IPS-NIHi11 (cell line): Measurements from ENCODE around the gene BTBD7.

Source experiments
- DNase-seq: peaks from one replicate; pipeline ENCODE4 v3.0.0; 2012; ENCODE audit warnings: mixed read lengths, low spot score

The BTBD7 gene

DNA sequence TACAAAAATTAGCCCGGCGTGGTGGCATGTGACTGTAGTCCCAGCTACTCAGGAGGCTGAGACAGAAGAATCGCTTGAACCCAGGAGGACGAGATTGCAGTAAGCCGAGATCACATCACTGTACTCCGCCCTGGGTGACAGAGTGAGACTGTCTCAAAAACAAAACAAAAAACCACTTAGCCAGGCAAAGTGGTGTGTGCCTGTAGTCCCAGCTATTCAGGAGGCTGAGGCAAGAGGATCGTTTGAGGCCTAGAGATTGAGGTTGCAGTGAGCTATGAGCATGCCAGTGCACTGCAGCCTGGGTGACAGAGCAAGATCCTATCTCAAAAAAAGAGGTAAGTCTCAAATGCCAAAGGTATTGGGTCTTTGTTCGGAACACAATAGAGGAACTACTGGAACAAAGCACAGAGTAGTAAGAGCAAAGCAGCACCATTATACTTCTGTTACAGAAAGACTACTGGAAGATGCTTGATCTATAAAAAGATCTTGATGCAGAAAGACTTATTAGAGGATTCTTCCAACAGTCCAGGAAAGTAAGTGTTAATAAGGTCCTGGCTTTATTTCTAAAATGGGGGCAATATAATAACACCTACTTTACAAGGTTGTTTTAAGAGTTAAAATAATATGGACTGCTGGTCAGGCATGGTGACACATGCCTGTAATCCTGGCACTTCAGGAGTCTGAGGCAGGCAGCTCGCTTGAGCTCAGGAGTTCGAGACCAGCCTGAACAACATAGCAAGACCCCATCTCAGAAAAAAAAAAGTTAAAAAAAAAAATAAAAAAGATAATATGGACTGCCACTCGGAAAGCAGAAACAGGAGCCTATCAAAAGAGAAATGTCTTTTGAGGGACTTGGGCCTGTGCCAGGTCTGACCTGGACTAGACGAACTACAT is 29.9 kb downstream of the BTBD7 start:
- no peak for DNase-seq

DNA sequence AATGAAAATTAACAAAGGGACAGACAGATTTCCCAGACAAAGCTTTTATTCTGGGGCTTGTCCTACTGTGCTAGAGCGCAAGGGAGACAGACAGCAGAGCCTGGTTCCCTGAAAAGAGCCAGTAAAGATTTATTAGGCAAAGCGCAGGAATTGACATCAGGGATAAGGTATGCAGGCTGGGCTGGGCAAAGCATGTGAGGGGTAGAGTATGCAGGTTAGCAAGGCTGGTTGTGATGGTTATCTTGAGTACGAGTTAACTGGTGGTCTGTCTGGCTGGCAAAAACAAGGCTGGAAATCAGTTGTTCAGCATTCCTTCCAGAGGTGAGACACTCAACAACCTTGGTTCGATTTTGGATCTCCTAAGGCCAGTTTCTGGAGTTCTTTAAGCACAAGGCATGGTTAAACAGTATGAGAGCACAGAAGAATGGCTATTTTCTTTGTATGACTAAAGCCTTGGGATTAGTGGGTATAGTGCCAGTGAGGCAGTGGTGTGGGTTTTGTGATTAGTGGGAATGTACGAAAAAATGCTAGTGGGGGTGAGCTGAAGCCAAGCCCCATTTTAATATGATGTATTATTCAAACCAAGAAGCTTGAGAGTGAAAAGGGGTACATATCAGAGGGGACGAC is 30.9 kb downstream of the BTBD7 start:
- DNase-seq = peak; percentile 32

DNA sequence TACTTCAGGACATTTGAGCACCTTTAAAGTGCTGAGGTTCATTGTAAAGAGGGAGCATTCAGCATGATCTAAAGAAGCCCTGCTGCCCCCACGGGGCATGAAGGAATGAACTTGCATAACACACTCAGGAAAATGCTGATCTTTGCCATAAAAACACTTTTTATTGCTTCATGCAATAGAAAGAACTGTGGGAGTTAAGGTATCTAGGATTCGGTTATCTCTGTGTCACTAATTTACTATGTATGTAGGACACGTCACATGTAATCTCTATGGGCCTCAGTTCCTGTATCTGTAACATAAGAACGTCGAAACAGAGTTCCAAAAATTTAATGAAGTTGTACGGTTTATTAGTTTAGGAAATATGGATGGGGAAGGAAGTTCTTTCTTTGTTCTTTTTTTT is 33.0 kb downstream of the BTBD7 start:
- no peak for DNase-seq

DNA sequence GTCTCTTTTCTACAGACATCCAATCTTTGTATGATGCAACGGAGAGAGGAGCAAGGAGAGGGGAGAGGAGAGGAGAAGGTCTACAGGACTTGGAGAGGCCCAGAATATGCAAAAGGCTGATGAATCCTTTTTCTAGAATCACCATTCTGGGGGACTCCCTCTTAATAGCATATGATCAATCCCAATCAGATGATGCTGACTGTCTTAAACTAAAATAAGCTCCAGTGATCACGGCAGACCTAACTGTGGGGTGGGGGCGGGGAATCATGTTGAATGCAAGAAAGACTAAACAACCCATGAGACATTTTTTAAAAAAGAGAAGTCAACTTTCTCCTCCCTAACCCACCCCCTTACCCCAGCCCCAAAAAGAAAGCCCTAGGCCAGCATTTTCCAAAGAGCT is 33.4 kb downstream of the BTBD7 start:
- no peak for DNase-seq

DNA sequence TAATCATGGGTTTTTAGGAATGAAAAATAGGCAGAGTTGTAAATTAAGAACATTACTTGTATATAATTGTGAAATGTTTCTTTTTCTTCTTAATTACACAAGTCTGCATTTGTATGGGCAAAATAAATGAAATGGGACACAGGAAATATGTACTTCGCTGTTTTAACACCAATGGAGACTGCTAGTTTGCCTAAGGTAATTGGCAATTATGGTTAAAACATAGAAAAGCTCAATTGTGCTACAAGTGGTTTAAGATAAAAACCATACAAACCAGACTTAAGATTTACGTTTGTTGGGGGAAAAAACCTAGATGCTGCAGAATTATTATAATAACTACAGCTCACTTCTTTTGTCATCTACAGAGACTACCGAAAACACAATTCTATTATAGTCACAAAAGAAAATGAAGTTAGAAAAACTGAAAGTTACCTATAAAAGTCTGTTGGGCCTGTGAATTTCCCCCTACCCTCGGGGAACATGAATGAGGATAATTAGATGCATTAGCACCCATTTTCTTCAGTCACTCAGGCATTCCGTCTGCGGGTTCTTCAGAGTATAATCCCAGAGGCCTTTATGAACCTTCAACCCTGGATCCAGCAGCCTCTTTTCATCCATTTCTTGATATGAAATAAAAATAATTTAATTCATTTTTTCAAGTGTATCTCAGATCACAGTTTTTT is 37.2 kb downstream of the BTBD7 start:
- no peak for DNase-seq

DNA sequence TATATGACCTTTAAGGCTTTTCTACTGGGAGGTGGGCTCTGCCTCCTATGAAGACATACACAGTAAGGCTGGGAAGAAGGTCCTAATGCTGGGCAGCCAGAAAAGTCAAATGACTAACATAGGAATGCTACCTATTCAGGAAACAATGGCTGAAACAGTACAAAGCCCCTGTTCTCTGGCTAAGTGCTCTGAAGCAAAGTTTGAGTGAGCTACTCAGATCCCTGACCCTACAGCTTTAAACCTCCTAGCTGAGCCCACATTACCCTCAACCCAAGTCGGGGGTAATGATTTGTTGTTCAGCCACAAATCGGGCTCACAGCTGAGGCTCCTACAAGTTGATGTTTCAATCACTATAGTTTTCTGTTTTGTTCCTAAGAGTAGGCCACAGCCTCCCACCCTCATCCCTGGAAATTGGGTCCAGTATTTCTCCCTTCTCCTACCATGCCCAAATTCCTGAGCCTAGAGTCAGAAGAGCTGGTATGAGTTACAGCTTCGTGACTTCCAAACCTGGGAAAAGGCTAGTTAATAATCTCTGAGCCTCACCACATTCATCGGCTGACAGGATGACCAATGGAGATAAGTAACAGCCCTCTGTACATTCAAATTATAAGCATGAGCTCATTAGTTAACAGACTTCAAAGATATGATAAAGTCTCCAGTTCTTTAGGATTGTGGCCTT is 46.5 kb downstream of the BTBD7 start:
- DNase-seq = peak; percentile 10

DNA sequence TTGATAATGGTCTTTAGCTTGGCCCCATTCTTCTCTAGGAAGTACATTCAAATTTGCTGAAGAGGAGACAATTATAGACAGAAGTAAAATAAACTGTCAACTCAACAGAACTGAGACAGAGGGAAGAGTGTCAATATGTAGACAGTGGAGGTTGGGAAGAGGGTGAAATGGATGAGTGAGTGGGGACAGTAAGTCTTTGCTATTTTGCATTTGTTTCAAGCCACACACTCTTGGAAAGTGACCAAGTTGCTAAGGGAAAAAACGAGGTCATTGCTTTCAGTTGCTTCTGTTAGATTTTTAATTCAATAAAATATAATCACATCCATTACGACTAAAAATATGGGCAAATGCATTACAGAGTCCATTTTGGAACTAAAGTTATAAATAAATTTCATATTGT is 47.8 kb downstream of the BTBD7 start:
- DNase-seq = no peak

DNA sequence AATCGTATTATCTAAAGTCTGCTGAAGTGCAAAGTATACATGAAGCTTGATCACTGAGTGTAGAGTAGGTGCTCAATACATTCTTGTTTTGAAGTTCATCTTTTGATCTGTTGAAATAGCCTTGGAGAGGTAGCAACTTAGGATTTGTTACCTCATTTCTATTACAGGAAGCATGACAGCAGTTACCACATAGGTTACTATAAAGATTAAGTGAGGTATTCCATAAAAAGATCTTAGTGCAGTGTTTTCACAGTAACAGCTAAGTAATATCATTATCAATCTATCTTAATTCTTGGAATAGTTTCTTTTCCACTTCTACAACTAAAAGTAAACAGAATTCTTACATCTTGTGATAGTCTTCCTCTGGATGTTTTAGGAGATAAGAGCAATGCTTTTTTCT is 50.9 kb downstream of the BTBD7 start:
- no peak for DNase-seq

DNA sequence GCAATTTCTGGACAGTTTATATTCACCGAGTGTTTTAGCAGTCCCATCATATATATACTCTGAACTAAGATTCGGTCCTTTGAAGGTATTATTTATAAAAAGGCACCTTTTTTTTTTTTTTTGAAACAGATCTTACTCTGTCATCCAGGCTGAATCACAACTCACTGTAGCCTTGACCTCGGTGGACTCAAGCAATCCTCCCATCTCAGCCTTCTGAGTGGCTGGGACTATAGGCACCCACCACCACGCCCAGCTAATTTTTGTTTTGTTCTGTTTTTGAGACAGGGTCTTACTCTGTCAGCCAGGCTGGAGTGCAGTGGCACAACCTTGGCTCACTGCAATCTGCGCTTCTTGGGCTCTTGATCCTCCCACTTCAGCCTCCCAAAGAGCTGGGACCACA is 52.1 kb downstream of the BTBD7 start:
- DNase-seq = no peak

DNA sequence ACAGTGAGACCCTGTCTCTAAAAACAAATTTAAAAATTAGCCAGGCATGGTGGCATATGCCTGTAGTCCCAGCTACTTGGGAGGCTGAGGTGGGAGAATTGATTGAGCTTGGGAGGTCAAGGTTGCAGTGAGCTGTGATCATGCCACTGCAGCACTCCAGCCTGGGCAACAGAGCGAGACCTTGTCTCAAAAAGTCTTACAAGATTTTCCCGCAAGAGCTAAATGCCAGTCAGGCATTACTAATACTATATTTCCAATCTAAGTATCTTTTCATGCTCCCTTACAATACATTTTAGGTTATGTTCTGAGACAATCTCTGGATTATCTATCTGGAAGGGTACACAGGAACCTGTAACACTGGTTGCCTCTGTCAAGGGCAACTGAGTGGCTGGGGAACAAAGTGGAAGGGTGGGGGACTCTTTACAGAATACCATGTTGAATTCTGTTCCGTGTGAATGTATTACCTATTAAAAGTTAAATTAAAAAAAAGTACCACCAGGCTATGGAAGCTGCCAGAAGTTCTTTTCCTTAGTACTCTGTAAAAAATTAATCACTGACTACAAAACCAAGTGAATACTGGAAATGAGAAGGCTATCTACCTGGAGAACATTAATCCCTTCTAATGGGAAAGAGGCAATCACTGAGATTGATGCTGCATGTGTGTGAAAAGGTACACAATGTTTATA is 56.7 kb downstream of the BTBD7 start:
- DNase-seq = no peak

DNA sequence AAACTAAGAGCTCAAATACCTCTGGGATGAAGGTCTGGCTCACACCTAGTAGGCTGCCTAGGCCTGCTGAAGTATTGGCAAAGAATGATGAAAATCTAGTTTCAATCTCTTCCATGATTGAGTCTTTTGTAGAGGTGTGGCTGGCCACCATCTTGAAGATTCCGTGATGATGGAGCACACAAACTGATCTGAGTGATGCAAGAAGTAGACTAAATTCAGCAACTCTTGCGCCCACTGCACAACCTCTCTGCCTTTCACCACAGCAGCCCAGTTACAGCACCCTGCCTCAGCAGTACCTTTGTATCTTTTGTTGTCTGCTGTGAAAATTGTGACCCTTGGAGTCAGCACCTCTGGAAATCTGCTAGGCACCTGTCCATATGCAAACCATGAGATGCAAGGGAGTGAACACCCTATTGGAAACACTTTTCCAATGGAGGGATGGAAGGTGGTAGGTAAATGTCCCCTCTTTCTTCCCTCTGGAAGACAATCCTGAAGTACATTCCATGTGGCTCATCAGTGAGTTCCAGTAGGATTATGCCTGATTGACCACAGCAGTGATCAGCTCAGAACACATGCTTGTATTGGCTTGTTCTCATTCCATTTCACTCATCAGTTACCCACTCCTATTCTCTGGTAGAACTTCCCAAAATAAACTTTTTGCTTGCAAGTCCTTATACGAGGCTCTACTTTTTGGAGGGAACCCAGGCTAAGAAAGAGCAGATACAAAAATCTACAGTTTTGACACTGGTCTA is 58.6 kb downstream of the BTBD7 start:
- DNase-seq = no peak

DNA sequence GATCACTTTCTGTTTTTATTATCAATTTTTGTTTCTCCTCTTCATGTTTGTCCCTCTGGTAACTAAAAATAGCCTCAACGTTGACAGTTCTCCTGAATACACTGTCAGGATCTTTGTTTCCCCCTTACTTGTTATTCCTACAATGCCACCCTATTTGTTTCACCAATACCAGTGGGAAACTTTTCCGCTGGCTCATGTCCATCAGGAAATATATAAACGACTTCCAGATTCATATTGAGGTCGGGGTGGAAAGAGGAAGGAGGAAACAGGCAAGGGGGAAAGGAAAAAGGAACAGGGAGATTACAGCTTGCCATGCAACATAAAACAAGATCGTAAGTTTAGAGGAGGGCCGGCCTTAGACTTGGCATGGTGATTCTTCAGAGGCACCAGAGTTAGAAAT is 61.7 kb downstream of the BTBD7 start:
- no peak for DNase-seq

DNA sequence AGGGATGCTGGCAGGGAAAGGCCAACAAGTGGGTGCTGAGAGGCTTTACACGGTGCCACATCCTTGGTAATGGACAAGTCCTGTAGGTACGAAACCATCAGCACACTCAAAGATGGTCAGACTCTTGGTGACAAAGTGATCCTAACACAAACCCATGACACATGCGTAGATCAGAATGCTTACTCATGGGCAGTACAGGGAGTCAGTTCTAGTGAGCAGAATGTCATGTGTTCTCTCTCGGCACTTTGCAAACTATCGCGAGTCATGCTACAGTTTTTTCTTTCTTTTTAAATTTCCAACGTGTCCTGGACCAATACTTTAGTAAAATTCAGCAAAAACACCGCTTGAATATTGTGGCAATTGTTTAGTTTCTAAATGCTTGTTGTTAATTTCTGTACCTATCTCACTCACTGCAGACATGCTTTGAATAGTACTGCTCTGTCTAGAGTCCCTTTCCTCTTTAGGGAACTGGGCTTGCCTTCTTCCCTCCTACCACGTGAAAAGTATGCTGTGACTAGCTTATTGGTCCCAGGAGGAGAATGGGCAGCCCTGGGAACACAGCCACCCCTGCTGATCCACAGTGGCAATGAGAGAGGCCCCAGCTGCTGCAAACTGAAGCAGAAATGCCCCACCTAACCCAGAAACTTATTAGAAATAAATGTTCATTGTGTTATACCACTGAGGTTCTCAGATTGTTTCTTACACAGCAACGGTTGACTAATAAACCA is 63.3 kb downstream of the BTBD7 start:
- peak; percentile 10 for DNase-seq

DNA sequence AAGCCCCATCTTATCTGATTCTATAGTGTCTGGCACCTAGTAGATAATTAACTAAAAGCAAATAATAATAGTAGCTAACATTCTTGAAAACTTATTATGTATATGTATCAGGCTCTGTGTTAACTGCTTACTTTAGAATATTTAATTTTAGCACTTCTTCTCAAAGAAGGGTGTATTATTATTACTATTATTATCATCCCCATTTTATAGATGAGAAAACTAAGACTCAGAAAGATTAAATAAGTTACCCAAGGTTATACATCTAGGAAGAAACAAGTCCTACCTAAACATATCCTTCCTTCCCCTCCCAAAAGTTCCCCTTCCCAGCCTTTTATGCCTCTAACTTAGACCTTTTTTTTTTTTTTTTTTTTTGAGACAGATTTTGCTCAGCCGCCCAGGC is 64.4 kb downstream of the BTBD7 start:
- no peak for DNase-seq

DNA sequence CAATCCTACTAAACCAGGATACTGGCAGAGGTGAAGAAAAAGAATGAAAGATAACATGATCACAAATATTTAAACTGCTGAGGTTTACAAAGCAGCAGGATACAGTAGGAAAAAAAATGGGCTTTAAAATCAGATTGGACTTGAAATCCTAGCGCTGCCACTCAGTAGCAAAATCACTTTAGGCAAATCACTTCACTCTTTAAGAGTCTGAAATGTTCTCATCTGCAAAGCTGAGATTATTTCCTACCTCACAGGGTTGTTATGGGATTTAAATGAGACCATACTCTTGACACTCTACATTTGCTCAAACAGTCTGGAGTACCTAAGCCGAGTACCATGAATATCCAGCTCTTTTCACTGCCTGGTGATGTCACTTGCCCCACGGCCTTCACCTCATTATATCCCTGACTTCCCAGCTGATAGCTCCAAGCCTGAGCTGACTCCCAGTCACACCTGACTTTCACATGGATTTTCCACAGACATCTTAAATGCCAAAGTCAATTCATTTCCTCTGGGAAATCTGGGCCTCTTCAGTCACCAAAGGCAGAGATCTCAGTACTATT is 65.6 kb downstream of the BTBD7 start:
- DNase-seq = no peak

DNA sequence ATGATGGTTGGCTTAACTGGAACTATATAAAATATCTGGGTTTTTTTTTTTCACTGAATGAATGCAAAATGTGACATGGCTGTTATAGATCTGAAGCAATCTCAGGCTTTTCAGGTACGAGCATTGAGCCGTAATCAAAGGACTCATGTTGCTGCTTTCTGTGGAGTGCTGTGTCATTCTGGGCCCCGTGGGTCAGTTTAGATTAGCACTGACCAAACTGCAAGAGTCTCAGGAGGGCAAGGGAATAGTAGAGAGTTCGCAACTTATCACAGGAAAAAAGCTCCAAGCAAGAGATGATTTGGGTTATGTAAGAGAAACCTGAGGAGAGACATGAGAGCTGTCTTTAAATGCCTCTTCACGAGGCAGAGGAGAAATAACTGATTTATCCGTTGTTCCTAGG is 66.7 kb downstream of the BTBD7 start:
- no peak for DNase-seq

DNA sequence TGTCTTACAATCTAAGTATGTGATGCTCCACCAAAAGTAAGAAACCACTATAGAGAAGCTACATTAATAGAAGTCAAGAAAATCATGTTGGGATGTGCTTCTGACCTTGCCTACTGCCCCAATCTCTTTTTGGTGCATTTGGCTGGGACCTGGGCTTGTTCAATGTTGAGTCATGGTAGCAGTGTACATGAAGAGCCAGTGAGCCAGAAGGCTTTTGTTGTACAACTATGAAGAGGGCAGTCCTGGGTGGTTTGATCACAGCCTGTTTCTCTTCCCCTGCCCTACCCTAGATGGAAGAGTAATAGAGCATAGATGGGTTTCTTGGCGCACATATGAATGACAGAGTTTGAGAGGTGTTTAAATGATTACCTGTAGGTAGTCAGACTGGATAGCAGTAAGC is 69.4 kb downstream of the BTBD7 start:
- DNase-seq = no peak

DNA sequence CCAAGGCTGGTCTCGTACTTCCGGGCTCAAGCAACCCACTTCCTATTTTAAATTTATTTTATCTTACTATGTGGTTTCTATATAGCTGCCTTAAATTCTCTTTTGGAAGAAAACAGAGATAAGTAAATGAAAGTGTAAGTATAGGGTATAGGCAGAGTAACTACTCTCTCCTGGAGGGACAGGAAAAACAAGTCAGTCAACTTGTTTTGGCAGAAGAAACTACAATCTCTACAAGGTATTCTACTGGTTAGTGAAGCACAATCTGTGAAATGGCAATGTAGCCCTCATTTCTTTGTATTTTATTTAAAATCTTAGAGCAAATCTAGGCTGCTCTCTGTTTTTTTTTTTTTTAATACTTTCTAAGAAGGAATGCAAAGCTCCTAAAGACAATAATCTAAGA is 70.4 kb downstream of the BTBD7 start:
- DNase-seq = peak; percentile 14

DNA sequence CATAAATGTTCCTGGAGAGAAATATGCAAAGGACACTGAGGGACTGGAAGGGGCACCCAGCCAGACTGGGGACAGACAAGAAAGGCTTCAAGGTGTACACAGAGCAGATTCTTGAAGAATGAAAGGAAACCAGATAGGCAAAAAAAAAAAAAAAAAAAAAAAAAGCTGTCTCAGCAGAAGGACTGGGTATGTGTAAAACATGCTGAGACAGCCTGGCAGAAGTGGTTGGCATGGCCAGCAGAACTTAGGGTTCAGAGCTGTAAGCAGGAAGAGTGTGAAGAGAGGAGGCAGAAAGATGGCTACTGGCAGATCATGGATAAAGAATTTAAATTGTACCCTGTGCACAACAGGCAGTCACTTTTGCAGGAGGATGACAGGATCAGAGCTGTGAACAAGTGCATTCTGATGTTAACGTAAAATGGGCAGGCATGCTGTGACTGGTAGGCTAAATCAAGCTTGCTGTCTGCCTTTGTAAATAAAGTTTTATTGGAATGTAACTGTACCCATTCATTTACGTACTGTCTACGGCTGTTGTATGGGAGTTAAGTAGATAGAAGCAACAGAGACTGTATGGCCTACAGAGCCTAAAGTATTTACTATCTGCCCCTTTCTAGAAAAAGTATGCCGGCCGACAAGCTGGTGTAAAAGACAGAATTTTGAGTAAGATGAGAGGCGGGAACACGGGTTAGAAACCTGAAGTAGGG is 83.6 kb downstream of the BTBD7 start:
- DNase-seq = no peak

DNA sequence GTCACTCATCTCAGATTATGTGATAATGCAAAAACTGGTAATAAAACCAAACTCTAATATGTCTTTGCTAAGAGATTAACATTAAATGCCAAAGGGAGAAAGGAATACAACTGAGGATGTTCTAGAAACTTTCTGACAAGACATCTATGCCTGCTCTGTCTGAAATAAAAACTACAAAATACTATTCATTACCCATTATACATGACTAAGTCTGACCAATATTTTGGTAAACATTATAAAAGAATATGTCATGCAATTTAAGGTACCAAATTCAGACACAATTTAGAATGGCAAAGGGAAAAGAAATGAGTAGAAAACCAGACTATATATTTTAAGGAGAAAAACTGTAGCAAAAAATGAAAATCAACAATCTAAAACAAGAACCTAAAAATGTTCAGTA is 86.3 kb downstream of the BTBD7 start:
- DNase-seq = no peak
